LNCaP clone FGC (cell line): ENCODE data around the gene SMYD3.

Experiments
- DNase-seq: peaks from one replicate; pipeline ENCODE4 v3.0.0-alpha.2; 2011; ENCODE audit warnings: low read depth
- H3K4me3 ChIP-seq: 2 replicates; pipeline ENCODE4 v1.5.1; 2011; ENCODE audit warnings: mild to moderate bottlenecking, low read depth, low read length, control low read depth
- CTCF ChIP-seq: IDR thresholded peaks from 2 replicates; pipeline ENCODE4 v1.5.1; 2012; ENCODE audit warnings: mild to moderate bottlenecking; ENCODE audit not compliant: control insufficient read depth, insufficient read depth; ENCODE audit errors: extremely low read depth

The SMYD3 gene

GRCh38 chr1:246182149-246182851 lies 324.8 kb downstream of the SMYD3 start:
- no peak for DNase-seq
- no peak overlapping the region for H3K4me3 ChIP-seq
- no peak for TF ChIP-seq CTCF

DNA sequence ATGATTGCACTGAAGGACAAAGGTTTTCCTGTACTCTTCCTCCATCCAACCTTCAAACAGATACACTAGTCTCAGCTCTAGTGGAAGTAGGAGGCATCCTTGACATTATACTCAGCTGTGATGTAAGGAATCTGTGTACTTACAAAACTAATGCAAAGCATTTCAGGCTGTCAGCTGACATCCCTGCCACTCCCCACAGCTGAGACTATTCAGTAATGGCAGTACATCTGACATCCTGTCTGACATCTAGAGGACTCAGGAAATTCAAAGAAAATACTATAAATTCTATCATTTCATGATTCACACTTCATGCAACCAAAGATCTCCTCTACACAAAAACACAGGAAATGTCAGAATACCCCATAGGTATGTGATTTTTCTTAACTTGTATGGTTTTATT lies 325.8 kb downstream of the SMYD3 start:
- no peak for TF ChIP-seq CTCF
- DNase-seq, result no peak
- no peak overlapping the region for H3K4me3 ChIP-seq

- no peak overlapping the region for H3K4me3 ChIP-seq
- DNase-seq, result no peak
- TF ChIP-seq CTCF, result no peak
Observed at GRCh38 chr1:246179401-246179800, 327.7 kb downstream of the SMYD3 start.

DNA sequence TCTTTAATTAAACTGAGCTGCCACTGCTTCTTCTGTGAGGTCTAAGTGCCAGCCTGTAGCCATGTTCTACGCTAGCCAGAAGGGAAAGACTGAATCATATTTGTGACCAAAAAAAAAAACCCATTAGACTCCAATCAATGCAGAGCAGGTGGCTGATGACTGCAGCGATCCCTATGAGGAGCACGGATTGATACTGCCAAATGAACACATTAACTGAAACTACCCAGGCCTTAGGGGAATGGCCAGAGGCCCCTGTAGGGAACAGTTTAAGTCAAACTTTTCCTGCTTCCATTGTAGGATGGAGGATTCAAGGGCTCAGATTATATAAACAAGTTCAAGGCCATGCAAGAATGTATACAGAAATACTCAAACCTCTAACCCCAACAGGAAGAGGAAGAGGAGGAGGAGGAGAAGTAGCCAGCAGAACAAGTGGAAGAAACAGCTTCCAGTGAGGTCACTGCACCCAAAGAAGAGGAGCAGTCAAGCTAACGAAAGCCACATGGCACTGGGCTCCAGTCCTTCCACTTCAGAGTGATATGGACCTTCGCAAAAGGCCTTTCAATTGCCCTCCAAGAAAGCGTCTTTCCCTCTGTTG lies 328.3 kb downstream of the SMYD3 start:
- DNase-seq, result no peak
- no peak for TF ChIP-seq CTCF
- H3K4me3 ChIP-seq, result no peak overlapping the region

- no peak for TF ChIP-seq CTCF
- no peak overlapping the region for H3K4me3 ChIP-seq
- no peak for DNase-seq
Observed at GRCh38 chr1:246176126-246177024, 330.7 kb downstream of the SMYD3 start.

- DNase-seq, result no peak
- no peak for TF ChIP-seq CTCF
- no peak overlapping the region for H3K4me3 ChIP-seq
Observed at GRCh38 chr1:246170574-246171261, 336.4 kb downstream of the SMYD3 start.
